GM10847 (cell line): ENCODE results near the gene PLG.
"Not testable (repeated sequence)": the region's sequence is repeated elsewhere in the genome, so short reads cannot be mapped to it uniquely, and the experiment has no call there.

ENCODE experiments used
- POLR2A ChIP-seq: IDR thresholded peaks from 2 replicates; pipeline ENCODE4 v1.6.1; 2011; ENCODE audit not compliant: insufficient read length; ENCODE audit errors: extremely low read depth

The PLG gene

DNA sequence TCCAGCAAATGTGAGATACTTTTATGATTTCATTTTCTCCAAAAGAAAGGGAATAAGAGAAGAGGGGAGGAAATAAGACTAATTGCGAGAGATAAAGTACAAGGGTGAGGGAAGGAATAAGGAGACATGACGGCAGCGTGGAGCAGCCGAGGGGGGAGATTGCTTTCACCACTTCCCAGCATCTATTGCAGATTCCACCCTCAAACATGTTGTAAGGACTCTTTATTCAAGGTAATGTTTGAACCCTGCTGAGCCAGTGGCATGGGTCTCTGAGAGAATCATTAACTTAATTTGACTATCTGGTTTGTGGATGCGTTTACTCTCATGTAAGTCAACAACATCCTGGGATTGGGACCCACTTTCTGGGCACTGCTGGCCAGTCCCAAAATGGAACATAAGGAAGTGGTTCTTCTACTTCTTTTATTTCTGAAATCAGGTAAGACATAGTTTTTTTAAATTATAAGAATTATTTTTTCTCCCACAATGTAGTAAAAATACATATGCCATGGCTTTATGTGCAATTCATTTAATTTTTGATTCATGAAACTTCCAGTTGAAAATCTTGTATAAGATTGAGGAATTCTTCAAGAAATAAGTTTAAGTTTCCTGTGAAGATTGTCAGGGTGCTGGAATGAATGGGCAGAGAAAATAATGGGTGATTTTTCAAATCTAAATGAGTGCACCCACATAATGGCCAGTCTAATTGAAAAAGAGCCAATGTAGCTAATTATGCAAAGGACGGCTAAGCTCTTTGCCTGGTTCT, at the start of gene PLG:
Gene PLG, plus strand, starts transcription at position 327 of the 763 bp plus-strand sequence. Its CDS starts 61 bp downstream, at position 388.
- TF ChIP-seq POLR2A: not testable (repeated sequence)

DNA sequence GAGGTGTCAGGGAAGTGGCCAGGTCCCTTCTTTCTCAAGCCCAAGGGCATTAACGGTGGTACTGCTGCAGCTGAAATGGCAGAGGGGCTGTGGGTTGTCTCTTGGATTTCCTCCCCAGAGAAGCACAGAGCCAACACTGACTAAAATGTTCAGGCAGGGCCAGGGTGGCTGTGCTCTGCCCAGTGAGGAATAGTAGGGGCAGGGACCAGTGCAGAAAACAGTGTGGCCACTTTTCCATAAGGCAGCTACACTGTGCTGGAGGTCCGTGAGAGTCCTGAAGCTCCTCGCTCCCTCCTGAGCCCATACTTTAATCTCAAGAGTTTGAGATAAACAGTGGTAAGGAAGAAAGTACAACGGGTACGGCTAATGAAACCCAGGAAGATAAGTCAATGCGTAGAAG, 42.5 kb upstream of the PLG start:
- TF ChIP-seq POLR2A: no peak

DNA sequence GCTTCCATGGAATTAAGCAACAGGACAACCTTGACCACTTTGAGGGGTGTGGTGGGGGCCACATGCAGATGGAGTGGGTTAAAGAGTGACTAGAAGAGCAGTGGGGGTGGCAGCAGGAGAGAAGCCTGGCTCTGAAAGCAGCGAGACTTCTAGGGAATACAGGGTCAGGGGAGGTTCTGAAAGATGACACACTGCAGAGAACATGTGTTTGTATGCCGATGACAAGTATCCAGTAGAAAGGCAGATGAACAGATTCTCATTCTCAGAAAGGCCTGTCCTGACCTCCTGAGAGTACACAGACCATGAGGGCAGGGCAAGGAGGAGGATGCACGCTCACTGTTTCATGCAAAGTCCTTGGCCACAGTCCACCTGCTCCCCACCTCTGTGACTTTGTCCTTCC, 40.8 kb upstream of the PLG start:
- no peak for TF ChIP-seq POLR2A

DNA sequence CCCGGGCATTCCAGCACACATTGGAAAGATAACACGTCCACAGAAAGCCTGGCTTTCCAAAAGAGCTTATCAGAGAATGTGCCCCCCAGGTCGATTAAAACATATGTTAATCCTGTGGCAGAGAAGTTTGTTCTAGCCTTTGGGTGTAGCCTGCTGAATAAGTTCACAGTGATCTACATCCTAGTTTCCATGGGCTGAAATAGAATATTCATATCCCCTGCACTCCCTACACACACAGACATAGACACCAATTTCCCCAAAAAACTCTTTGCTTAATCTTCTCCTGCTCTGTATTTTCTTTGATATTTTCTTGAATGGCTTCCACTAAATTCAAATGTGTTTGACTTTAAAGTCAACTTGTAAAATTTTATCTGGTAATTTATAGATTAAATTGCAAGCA, 39.6 kb upstream of the PLG start:
- TF ChIP-seq POLR2A: no peak

DNA sequence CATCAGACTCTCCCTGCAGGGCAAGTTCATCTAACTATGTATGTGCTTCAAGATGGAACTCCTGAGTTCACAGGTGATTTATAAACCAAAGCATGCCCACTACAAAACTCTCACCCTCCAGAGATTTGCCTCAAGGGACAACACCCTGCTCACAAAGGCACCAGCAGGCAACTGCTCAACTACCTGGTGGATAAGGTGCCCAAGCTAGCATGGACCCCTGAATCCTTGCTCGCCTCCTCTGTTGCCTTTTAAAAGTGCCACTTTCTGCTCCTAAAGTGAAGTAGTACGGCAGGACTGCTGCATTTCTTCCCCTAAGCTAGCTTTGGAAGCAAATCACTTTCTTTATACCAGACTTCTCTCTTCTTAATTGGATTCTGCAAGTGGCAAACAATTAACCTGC, 39.2 kb upstream of the PLG start:
- TF ChIP-seq POLR2A: no peak

DNA sequence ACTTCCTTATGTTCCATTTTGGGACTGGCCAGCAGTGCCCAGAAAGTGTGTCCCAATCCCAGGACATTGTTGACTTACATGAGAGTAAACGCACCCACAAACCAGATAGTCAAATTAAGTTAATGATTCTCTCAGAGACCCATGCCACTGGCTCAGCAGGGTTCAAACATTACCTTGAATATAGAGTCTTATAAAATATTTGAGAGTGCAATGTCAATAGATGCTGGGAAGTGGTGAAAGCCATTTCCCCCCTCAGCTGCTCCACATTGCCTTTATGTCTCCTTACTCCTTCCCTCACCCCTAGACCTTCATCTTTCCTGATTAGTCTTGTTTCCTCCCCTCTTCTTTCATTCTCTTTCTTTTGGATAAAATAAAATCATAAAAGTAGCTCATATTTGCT, 37.8 kb upstream of the PLG start, which contains the start of gene LPA:
Gene LPA, minus strand, starts transcription at position 78 of the 400 bp plus-strand sequence. Its CDS starts 61 bp downstream, at position 17.
- TF ChIP-seq POLR2A: not testable (repeated sequence)

DNA sequence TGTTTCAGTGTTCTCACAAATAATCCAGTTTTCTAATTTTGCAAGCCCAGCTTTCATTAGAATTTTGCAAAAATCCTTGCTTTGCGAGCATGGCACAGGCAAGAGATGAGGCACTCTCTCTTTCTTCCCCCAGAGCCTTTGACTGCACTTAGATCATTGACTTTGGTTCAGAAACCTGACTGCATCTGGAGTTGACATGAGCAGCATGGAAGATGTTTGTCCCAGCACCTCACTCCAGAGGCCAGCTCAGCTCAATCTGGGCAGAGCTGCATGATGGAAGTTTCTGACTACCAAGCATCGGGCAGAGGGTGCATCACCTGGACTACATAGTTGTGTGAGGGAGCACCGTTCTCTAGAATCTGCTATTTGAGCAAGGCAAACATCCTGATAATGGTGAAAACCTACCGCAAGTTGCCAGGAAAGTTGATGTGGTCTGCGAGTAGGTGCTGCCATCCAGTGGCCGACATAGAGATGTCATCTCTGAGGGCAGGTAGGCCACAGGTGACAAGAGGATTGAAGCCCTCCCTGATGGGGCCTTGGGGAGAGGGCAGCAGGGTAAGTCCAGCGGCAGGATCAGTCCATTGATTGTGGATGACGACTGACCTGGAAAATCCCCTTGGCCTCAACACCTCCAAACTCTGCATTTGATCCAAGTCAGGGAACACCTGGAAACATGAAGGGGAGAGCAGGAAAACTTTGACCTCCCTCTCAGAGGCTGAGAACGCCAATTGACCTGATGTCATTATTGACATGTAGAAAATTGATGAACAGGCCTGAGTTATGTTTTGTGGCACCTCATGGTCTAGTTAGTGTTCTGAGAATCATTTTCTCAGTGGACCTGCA, 34.2 kb upstream of the PLG start:
- no peak for TF ChIP-seq POLR2A

DNA sequence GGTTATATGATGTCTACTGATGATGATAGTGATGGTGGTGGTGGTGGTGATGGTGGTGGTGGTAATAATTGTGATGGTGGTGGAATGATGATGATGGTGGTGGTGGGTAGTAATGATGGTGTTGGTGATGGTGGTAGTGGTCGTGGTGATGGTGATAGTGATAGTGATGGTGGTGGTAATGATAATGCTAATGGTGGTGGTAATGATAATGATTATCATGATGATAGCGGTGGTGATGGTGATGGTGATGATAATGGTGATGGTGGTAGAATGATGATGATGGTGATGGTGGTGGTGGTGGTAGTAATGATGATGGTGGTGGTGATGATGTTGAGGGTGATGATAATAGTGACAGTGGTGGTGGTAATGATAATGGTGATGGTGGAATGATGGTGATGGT, 33.5 kb upstream of the PLG start:
- no peak for TF ChIP-seq POLR2A

DNA sequence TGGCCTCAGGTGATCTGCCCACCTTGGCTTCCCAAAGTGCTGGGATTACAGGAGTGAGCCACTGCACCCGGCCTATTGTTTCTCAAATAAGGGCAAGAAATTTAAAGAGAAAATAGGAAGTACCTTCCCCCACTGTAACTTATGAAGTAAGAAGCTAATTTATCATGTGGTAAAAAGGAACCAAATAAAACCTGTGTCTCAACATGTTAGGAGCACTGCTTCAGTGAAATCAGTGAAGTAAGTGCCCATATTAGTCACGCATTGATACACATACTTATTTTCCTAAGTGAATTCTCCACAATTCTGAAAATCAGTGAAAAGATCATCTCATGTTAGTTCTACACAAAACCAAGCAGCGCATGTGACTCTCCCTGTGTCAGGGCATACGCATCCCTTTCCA, 23.8 kb upstream of the PLG start:
- TF ChIP-seq POLR2A: no peak

DNA sequence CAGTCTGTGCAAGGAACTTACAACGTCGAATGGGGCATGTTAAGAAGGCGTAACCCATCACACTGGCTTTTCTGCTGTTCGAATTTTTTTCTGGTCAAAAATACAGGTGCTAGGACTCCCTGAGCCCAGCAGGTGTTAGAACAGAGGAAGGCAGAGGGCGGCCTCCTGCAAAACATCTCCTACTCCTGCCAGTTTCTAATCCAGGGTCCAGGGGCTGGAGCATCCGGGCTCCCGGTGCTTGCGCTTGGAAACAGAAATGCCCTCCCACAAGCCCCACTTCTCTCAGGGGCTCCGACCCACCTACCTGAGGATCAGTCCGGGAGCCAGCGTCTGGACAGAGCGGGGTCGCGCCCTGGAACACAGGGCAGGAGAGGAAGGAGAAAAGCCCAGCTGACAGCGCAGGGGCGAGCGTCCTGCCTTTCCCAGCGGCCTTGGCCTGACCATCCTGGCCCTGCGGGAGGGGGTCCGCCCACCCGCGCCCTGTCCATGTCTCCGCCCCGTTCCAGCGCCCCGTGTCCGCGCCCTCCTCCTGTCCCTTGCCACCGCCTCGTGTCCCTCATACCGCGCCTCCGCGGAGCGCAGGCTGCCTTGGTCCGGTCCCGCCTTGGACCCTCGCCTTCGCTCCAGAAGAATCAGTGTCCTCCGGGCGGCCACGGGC, 23.2 kb upstream of the PLG start:
- no peak for TF ChIP-seq POLR2A

DNA sequence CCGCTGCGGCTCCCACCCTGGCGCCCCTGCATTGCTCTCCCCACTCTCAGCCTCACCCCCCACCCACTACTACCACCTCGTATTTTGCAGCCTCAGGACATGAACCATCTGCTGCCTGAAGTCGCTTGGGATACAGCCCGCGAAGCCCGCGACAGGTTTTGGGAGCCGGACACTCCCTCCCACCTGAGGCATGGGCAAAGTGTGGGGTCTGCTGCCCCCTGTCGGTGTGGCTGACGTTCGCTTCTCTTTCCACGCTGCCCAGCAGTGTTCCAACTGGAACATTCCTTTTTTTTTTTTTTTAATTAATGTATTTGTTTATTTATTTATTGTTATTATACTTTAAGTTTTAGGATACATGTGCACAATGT, 22.7 kb upstream of the PLG start:
- TF ChIP-seq POLR2A: no peak

DNA sequence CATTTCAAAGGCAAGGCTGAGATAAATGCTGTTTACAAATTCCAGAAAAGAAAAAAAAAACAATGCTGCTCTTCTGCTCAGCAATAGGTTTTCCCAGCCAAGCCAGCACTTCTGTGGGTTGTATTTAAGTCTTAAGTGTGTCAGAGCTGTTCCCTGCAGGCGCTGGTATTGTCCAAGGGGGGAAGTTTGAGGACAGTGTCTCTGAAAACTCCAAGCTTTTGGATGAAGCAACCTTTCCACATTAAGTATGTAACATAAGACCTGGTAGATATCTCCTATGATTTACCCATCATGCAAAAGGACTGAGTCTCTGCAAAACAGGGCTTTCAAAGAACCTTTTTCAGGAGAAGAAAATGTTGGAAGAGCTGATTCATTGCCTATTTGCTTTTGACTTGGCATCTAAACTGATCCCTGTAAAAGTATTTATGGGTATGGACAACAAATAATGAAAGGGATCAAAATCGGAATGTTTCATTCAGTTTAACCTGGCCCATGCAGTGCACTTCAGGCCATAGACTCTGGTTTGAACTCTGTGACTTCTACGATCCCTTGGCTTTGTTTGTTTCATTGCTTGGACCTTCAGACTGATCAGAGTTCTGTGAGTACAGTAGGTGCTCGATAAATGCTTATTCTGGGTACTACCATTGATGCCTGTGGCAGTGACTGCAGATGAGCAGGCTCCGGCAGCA, 16.1 kb upstream of the PLG start:
- TF ChIP-seq POLR2A: no peak

DNA sequence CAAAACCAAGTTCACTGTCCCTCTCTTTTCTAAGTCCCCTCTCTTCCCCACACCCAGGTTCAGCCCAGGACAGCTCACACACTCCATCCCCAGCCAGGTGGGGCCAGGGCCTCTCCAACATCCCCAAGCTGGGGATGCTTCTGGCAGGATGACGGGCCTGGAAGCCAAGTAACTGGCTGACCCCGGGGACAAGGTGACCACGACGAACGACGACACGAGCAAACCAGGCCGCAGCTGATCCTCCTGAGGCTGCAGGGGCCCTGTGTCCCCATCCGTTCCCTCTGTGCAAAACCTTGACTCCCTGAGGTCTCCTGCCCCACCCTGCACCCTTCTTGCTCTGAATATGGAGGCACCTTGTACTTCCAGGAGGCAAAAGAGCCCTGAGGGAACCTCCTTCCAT, 11.6 kb upstream of the PLG start:
- no peak for TF ChIP-seq POLR2A

DNA sequence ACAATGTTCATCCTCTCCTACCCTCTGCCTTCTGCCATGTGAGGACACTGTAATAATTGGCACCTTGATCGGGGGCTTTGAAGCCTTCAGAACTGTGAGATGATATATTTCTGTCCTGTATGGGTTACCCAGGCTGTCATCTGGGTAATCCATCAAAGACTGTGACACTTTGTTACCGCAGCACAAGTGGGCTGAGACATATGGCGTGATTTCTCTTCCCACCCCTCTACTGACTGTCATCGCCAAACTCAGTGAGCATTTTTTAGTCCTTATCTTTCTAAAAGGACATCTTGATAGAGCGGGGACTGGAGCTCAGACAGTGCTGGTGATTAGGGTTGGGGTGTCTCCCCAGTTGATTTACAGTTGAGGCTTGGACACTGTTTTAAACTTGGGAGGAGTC, 10.4 kb upstream of the PLG start:
- TF ChIP-seq POLR2A: no peak

DNA sequence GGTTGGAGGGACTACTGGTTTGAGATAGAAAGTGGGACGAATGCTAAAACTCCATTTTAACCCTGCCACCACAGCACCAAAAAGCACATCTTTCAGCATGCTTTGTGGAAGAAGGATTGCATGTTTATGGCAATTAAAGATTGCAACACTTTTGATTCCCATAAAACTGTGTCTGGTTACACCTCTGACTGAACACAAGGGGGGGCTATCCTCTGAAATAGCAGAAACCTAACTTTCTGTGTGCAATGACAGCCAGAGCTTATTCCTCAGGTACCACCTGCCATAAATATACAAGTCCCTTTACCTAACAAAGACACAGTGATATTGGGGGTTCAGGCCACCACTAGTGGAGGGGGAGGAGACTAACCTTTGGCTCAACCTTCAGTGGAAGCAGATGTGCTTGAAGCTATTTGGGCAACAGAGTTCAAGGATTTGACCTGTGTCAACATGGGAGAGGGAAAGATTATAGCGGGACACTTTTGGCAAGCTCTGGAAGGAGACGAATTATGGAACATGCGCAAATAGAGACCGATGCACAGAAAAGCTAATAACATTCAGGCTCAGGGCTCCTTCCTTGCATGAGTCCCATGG, 9.6 kb upstream of the PLG start:
- TF ChIP-seq POLR2A: no peak
